ENCODE measurements around the gene LILRA1. TPM values are rescaled to one million over a fixed set of nuclear protein-coding genes. Genes with fewer than 3 reads are reported as not detected.
"Not testable (repeated sequence)": the region's sequence is repeated elsewhere in the genome, so short reads cannot be mapped to it uniquely, and the experiment has no call there.

Gene LILRA1
- total RNA-seq: not detected in 2 replicates
- long read RNA-seq: 0 reads

GRCh38 chr19:54593445-54593844 is at the start of gene LILRA1:
LILRA1 (plus strand) TSS chr19:54593632; CDS start chr19:54594245, 613 bp downstream.
- H3K9me3 Mint-ChIP-seq (ENCODE audit: unreplicated experiment): peaks cover 36% of the 10 kb centered on the region
- H3K4me1 Mint-ChIP-seq (ENCODE audit: unreplicated experiment); H3K36me3 Mint-ChIP-seq (ENCODE audit: unreplicated experiment): not testable (repeated sequence)

GRCh38 chr19:54548806-54549205 is 44.6 kb upstream of the LILRA1 start:
- no peak for TF ChIP-seq CTCF (IDR thresholded peaks at IDR 0.05)

More at GRCh38 chr19:54593445-54593844, at the start of gene LILRA1:
- H3K4me3 Mint-ChIP-seq (ENCODE audit: unreplicated experiment); DNase-seq (ENCODE audit: extremely low spot score, unreplicated experiment); H3K27ac Mint-ChIP-seq (ENCODE audit: unreplicated experiment); H3K27me3 Mint-ChIP-seq (ENCODE audit: unreplicated experiment): not testable (repeated sequence)

GRCh38 chr19:54549224-54549623 is 44.2 kb upstream of the LILRA1 start:
- H3K36me3 Mint-ChIP-seq (ENCODE audit: unreplicated experiment): no peaks in the 10 kb centered on the region
- DNase-seq (ENCODE audit: extremely low spot score, unreplicated experiment): peak; percentile 78
- TF ChIP-seq CTCF (IDR thresholded peaks at IDR 0.05): no peak
- no peaks in the 10 kb centered on the region for H3K27me3 Mint-ChIP-seq (ENCODE audit: unreplicated experiment)
- H3K4me3 Mint-ChIP-seq (ENCODE audit: unreplicated experiment): no peak overlapping the region
- H3K27ac Mint-ChIP-seq (ENCODE audit: unreplicated experiment): no peak overlapping the region
- no peaks in the 10 kb centered on the region for H3K4me1 Mint-ChIP-seq (ENCODE audit: unreplicated experiment)
- H3K9me3 Mint-ChIP-seq (ENCODE audit: unreplicated experiment): peaks cover 25% of the 10 kb centered on the region

More at GRCh38 chr19:54548806-54549205, 44.6 kb upstream of the LILRA1 start:
- H3K27ac Mint-ChIP-seq (ENCODE audit: unreplicated experiment): no peak overlapping the region
- peaks cover 26% of the 10 kb centered on the region for H3K9me3 Mint-ChIP-seq (ENCODE audit: unreplicated experiment)
- H3K27me3 Mint-ChIP-seq (ENCODE audit: unreplicated experiment): no peaks in the 10 kb centered on the region
- no peaks in the 10 kb centered on the region for H3K36me3 Mint-ChIP-seq (ENCODE audit: unreplicated experiment)
- no peaks in the 10 kb centered on the region for H3K4me1 Mint-ChIP-seq (ENCODE audit: unreplicated experiment)
- no peak for DNase-seq (ENCODE audit: extremely low spot score, unreplicated experiment)
- H3K4me3 Mint-ChIP-seq (ENCODE audit: unreplicated experiment): no peak overlapping the region

GRCh38 chr19:54551293-54551692 is 42.1 kb upstream of the LILRA1 start:
- no peaks in the 10 kb centered on the region for H3K4me1 Mint-ChIP-seq (ENCODE audit: unreplicated experiment)
- no peak overlapping the region for H3K27ac Mint-ChIP-seq (ENCODE audit: unreplicated experiment)
- peak; percentile 13 for DNase-seq (ENCODE audit: extremely low spot score, unreplicated experiment)
- no peak for TF ChIP-seq CTCF (IDR thresholded peaks at IDR 0.05)
- H3K4me3 Mint-ChIP-seq (ENCODE audit: unreplicated experiment): no peak overlapping the region
- no peaks in the 10 kb centered on the region for H3K27me3 Mint-ChIP-seq (ENCODE audit: unreplicated experiment)
- peaks cover 18% of the 10 kb centered on the region for H3K9me3 Mint-ChIP-seq (ENCODE audit: unreplicated experiment)
- no peaks in the 10 kb centered on the region for H3K36me3 Mint-ChIP-seq (ENCODE audit: unreplicated experiment)

GRCh38 chr19:54551950-54552912 is 41.2 kb upstream of the LILRA1 start:
- H3K4me3 Mint-ChIP-seq (ENCODE audit: unreplicated experiment): no peak overlapping the region
- H3K27me3 Mint-ChIP-seq (ENCODE audit: unreplicated experiment): no peaks in the 10 kb centered on the region
- no peak overlapping the region for H3K27ac Mint-ChIP-seq (ENCODE audit: unreplicated experiment)
- peak; percentile 76 for DNase-seq (ENCODE audit: extremely low spot score, unreplicated experiment)
- H3K9me3 Mint-ChIP-seq (ENCODE audit: unreplicated experiment): peaks cover 17% of the 10 kb centered on the region
- no peaks in the 10 kb centered on the region for H3K4me1 Mint-ChIP-seq (ENCODE audit: unreplicated experiment)
- H3K36me3 Mint-ChIP-seq (ENCODE audit: unreplicated experiment): no peaks in the 10 kb centered on the region
- TF ChIP-seq CTCF (IDR thresholded peaks at IDR 0.05): no peak

All from osteocyte (in vitro differentiated cells).